Colonic mucosa (tissue), 4 donors: ENCODE results near the gene TNRC6A. TPM values are rescaled to one million over a fixed set of nuclear protein-coding genes. Genes with fewer than 3 reads are reported as not detected.

Source experiments
- DNase-seq: peaks from one replicate; pipeline ENCODE4 v3.0.0-alpha.2; 2020
- H3K27ac ChIP-seq: fragments of 200-600 bp; one replicate; pipeline ENCODE4 v1.8.0; 2021
- H3K27me3 ChIP-seq: fragments of 200-600 bp; one replicate; pipeline ENCODE4 v1.8.0; 2021
- H3K36me3 ChIP-seq: fragments of 200-600 bp; one replicate; pipeline ENCODE4 v1.8.0; 2021
- H3K4me1 ChIP-seq: fragments of 200-600 bp; one replicate; pipeline ENCODE4 v1.8.0; 2021; ENCODE audit warnings: mild to moderate bottlenecking
- H3K4me3 ChIP-seq: fragments of 200-600 bp; one replicate; pipeline ENCODE4 v1.8.0; 2021
- H3K9ac ChIP-seq, 2 donors: one replicate each; pipeline ENCODE4 v1.7.0; 2013; ENCODE audit warnings: control low read depth in 2 of 2, low read depth in 2 of 2, low read length in 2 of 2
- H3K9me3 ChIP-seq: fragments of 200-600 bp; one replicate; pipeline ENCODE4 v1.8.0; 2021
- CTCF ChIP-seq: fragments of 200-600 bp; IDR thresholded peaks from one replicate; pipeline ENCODE4 v1.8.0; 2022; ENCODE audit warnings: antibody characterized with exemption, mild to moderate bottlenecking
- intact Hi-C: fragments of 100-400 bp; cut with DNase I; formaldehyde crosslinking; loops from one replicate; pipeline ENCODE4 v1.14.1; 2022
- total RNA-seq, 2 donors: library from RNA; stranded (reverse); fragmentation: NEBNext Ultra II Directional in 1 of 2; extraction: Animal tissue kit (Norgen Biotek cat#: 25700) in 1 of 2; gene quantifications; one replicate each; pipeline ENCODE4 v1.2.1, GENCODE V29; 2021
- donor health status: healthy.
- donor health status: DM: no; HTN: no; CAD: no.
- donor health status: DM: no; HTN: no; CAD: no.

The TNRC6A gene
- total RNA-seq, 2 donors from 2014 or later, result 32.8 to 33.2 TPM

DNA sequence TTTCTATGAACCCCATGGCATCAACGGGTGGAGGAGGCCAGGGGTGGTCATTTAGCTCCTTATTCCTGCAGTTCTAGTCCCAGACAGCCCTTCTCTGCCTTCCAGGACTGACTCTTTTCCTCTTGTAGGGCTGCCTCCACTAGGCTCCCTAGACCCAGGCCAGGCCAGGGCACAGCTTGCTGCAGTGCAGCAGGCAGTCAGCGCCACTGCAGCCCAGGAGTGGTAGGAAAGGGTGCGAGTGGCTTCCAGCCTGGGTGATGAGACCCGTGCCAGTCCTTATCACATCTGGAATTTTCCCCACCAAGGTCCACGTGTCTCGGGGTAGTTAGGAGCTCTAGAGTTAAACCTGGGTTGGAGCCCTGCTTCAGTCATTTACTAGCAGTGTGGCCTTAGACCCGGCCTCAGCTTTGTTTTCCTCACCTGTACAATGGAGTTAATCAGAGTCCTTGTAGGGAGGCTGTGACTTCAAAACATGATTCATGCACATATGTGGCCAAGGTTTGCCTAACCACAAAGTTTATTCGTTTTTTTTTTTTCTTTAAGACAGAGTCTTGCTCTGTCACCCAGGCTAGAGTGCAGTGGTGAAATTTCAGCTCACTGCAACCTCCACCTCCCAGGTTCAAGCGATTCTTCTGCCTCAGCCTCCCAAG, 121.0 kb downstream of the TNRC6A start:
- no peak overlapping the region for H3K9ac ChIP-seq
- no peak overlapping the region for H3K27ac ChIP-seq
- H3K27me3 ChIP-seq, result no peaks in the 10 kb centered on the region
- no peaks in the 10 kb centered on the region for H3K4me1 ChIP-seq
- no peaks in the 10 kb centered on the region for H3K36me3 ChIP-seq
- H3K9me3 ChIP-seq, result no peaks in the 10 kb centered on the region
- no peak for DNase-seq
- no peak overlapping the region for H3K4me3 ChIP-seq
- TF ChIP-seq CTCF, result no peak
- intact Hi-C loops, result no loop called here

GRCh38 chr16:24851700-24852099, 122.2 kb downstream of the TNRC6A start:
- TF ChIP-seq CTCF, result no peak
- intact Hi-C loops, result no loop called here
- no peak overlapping the region for H3K9ac ChIP-seq
- no peak for DNase-seq
- H3K27ac ChIP-seq, result no peak overlapping the region
- no peak overlapping the region for H3K4me3 ChIP-seq
- H3K9me3 ChIP-seq, result no peaks in the 10 kb centered on the region
- H3K27me3 ChIP-seq, result no peaks in the 10 kb centered on the region
- H3K36me3 ChIP-seq, result no peaks in the 10 kb centered on the region
- H3K4me1 ChIP-seq, result no peaks in the 10 kb centered on the region

GRCh38 chr16:24852281-24852721, 122.8 kb downstream of the TNRC6A start:
- intact Hi-C loops, result no loop called here
- no peak for DNase-seq
- H3K27me3 ChIP-seq, result no peaks in the 10 kb centered on the region
- H3K9me3 ChIP-seq, result no peaks in the 10 kb centered on the region
- H3K4me1 ChIP-seq, result no peaks in the 10 kb centered on the region
- no peak overlapping the region for H3K4me3 ChIP-seq
- H3K9ac ChIP-seq, result no peak overlapping the region
- no peak for TF ChIP-seq CTCF
- no peaks in the 10 kb centered on the region for H3K36me3 ChIP-seq
- H3K27ac ChIP-seq, result no peak overlapping the region

- Histone ChIP-seq H3K27me3 (no peaks in the 10 kb centered on the region), H3K4me1 (no peaks in the 10 kb centered on the region), H3K36me3 (no peaks in the 10 kb centered on the region), H3K27ac (no peak overlapping the region), H3K9ac (no peak overlapping the region), H3K4me3 (no peak overlapping the region), H3K9me3 (no peaks in the 10 kb centered on the region)
- no peak for TF ChIP-seq CTCF
- intact Hi-C loops, result no loop called here
- no peak for DNase-seq
Measured at GRCh38 chr16:24853169-24853824, 123.8 kb downstream of the TNRC6A start.

GRCh38 chr16:24853830-24854229, 124.4 kb downstream of the TNRC6A start:
- Histone ChIP-seq H3K4me1 (no peaks in the 10 kb centered on the region), H3K27me3 (no peaks in the 10 kb centered on the region), H3K27ac (no peak overlapping the region), H3K9ac (no peak overlapping the region), H3K4me3 (no peak overlapping the region), H3K36me3 (no peaks in the 10 kb centered on the region), H3K9me3 (no peaks in the 10 kb centered on the region)
- no peak for DNase-seq
- intact Hi-C loops, result no loop called here
- TF ChIP-seq CTCF, result no peak
